ENCODE data around the gene RPRD1B.

The RPRD1B gene

GRCh38 chr20:38137441-38138037 is 104.0 kb downstream of the RPRD1B start:
- DNase-seq: no peak

GRCh38 chr20:38138086-38138778 is 104.7 kb downstream of the RPRD1B start:
- no peak for DNase-seq

GRCh38 chr20:38139156-38139912 is 105.8 kb downstream of the RPRD1B start:
- no peak for DNase-seq

GRCh38 chr20:38139977-38140753 is 106.6 kb downstream of the RPRD1B start:
- DNase-seq: no peak

- DNase-seq: no peak
Measured at GRCh38 chr20:38141204-38141888, 107.8 kb downstream of the RPRD1B start.

All from AML-193 (cell line).